SK-N-SH (cell line): ENCODE results near the gene CBX1.

ENCODE experiments used
- EZH2phosphoT487 ChIP-seq: fragments of 200-600 bp; sonication (generic); IDR thresholded peaks from 2 replicates; pipeline ENCODE4 v1.6.1; 2017; ENCODE audit warnings: low read depth, mixed run types, mild to moderate bottlenecking, antibody characterized with exemption, moderate library complexity, borderline replicate concordance
- FOSL2 ChIP-seq: IDR thresholded peaks from 2 replicates; pipeline ENCODE4 v1.4.0; 2012; ENCODE audit warnings: low read depth, mild to moderate bottlenecking, moderate library complexity, borderline replicate concordance
- FOXJ3 ChIP-seq: sonication (generic); formaldehyde crosslinking; IDR thresholded peaks from 2 replicates; pipeline ENCODE4 v1.5.1; 2020; ENCODE audit warnings: mild to moderate bottlenecking, missing genetic modification reagents
- FOXM1 ChIP-seq: IDR thresholded peaks from 2 replicates; pipeline ENCODE4 v1.4.0; 2012; ENCODE audit warnings: low read depth, mild to moderate bottlenecking
- JUND ChIP-seq: IDR thresholded peaks from 2 replicates; pipeline ENCODE4 v1.4.0; 2012
- SIN3A ChIP-seq: IDR thresholded peaks from 2 replicates; pipeline ENCODE4 v1.6.1; 2012; ENCODE audit warnings: low read depth, mild to moderate bottlenecking, low read length, moderate library complexity, borderline replicate concordance
- SMC3 ChIP-seq: IDR thresholded peaks from 2 replicates; pipeline ENCODE4 v1.6.1; 2012; ENCODE audit warnings: low read depth, low read length, improper control_type of control experiment
- YY1 ChIP-seq: IDR thresholded peaks from 2 replicates; pipeline ENCODE4 v1.4.0; 2012; ENCODE audit warnings: low read depth, mild to moderate bottlenecking
- TF ChIP-seq, protein P1 (sequence below): fragments of 200-600 bp; sonication (generic); IDR thresholded peaks from 2 replicates; pipeline ENCODE4 v1.6.1; 2017; ENCODE audit warnings: antibody characterized with exemption, mild to moderate bottlenecking, moderate library complexity
- TF ChIP-seq, protein P2 (sequence below): fragments of 150-350 bp; IDR thresholded peaks from 2 replicates; pipeline ENCODE4 v1.6.1; 2016; ENCODE audit warnings: mild to moderate bottlenecking, low read depth, low read length

DNA sequence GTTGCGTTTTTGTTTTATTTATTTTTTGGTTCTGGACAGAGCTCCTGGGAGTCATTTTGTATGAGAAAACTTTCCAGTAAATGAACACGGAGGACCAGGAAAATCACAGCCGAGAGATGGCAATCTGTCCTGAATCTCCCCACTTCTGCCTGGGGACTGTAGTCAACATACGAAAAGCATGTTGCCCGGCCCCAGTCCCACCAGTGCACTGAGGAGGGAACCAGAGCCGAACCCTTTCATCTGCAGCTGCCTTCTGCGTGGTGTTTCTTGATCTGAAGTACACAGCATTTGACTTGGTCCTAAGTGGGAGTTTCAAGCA lies 25.2 kb upstream of the CBX1 start:
- TF ChIP-seq SMC3 (no peak), SIN3A (no peak), FOXJ3 (no peak), JUND (no peak), FOSL2 (no peak), FOXM1 (no peak), YY1 (no peak), EZH2phosphoT487 (no peak)
- TF ChIP-seq, protein P1, sequence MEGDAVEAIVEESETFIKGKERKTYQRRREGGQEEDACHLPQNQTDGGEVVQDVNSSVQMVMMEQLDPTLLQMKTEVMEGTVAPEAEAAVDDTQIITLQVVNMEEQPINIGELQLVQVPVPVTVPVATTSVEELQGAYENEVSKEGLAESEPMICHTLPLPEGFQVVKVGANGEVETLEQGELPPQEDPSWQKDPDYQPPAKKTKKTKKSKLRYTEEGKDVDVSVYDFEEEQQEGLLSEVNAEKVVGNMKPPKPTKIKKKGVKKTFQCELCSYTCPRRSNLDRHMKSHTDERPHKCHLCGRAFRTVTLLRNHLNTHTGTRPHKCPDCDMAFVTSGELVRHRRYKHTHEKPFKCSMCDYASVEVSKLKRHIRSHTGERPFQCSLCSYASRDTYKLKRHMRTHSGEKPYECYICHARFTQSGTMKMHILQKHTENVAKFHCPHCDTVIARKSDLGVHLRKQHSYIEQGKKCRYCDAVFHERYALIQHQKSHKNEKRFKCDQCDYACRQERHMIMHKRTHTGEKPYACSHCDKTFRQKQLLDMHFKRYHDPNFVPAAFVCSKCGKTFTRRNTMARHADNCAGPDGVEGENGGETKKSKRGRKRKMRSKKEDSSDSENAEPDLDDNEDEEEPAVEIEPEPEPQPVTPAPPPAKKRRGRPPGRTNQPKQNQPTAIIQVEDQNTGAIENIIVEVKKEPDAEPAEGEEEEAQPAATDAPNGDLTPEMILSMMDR = no peak
- TF ChIP-seq, protein P2, sequence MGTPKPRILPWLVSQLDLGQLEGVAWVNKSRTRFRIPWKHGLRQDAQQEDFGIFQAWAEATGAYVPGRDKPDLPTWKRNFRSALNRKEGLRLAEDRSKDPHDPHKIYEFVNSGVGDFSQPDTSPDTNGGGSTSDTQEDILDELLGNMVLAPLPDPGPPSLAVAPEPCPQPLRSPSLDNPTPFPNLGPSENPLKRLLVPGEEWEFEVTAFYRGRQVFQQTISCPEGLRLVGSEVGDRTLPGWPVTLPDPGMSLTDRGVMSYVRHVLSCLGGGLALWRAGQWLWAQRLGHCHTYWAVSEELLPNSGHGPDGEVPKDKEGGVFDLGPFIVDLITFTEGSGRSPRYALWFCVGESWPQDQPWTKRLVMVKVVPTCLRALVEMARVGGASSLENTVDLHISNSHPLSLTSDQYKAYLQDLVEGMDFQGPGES = no peak
